Stimulated activated CD8-positive, alpha-beta memory T cell treated with anti-CD3 and anti-CD28 coated beads, Interleukin-7, amount 100 ng/mL, for 24 hours (primary cell): ENCODE measurements around the gene QPCT.
"Not testable (repeated sequence)": the region's sequence is repeated elsewhere in the genome, so short reads cannot be mapped to it uniquely, and the experiment has no call there.

Experiments
- DNase-seq: peaks from one replicate; pipeline ENCODE4 v3.0.0-alpha.2; 2020; ENCODE audit warnings: low read depth

The QPCT gene

DNA sequence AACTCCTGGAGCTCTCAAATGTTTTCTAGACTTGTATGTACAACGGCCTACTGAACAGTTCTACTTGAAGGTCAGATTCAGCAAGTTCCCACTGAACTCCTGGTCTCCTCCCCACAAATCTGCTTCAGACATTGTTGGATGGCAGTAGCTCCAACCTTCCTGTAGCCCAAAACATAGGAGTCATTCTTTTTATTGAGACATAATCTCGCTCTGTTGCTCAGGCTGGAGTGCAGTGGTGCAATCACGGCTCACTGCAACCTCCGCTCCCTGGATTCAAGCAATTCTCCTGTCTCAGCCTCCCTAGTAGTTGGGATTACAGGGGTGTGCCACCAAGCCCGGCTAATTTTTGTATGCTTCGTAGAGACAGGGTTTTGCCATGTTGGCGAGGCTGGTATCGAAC, 47.3 kb downstream of the QPCT start:
- DNase-seq = no peak

DNA sequence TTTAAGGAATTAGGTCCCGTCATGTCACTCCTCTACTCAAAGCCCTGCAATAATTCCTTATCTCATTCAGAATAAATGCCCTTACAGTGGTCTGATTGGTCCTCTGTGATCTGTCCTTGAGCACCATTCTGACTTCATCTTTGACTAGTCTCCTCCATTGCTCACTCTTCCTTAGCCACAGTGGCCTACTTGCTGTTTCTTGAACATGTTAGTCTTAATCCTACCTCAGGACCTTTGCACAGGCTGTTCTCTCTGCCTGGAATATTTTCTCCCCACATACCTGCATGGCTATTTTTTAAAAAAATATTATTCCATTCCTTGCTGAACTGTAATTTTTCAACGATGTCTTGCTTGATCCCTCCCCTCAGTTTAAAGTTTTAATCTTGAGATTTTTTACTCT, 48.0 kb downstream of the QPCT start:
- DNase-seq = no peak

DNA sequence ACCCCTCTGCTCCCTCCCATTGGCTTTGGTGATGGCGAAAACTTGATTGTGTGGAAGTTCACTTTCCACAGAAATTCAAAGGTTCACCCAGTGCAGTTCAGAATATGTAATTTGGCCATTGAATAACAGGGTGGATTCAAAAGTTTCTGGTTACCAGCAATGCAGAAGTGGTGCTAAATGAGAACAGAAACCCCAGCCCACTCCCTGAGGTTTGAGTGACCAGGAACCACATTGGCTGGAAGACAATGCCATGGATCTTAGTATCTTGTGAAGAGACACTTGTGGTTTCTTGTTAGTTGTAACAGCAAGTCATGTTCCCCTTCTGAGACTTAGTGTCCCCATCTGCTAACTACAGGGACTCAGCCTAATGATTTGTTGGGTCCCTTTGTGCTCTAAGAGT, 49.8 kb downstream of the QPCT start:
- DNase-seq = no peak

DNA sequence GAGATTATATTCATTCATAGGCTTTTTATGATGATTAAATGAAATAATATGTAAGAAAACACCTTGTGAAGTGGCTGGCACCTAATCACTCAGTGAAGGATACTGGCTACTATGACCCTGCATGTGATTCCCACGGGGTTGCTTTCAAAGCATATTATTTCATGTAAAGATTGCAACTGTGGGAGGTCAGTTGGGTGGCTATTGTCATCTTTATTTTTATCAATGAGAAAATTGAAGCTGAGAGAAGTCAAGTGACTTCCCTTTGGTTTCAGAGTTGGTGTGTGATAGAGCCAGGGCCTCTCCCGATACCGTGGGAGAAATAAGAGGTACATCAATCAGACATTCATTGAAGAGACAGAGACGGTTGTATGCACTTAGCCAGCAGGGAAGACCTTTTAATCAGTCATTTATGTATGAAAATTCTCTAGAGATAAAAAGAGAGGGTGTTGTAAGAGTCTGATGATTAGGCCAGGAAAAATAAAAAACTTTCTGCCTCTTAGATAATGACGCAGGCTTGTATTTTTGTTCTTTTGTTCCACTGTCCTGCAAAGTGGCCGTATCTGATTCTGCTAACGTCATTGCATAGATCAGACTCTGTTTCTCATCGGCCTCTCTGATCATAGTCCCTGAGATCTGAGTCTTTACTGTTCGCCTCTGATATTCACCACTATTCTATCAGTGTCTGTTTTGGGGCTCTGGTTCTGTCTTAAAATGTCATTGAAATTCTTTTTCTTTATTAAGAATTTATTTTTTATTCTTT, 50.5 kb downstream of the QPCT start:
- no peak for DNase-seq

DNA sequence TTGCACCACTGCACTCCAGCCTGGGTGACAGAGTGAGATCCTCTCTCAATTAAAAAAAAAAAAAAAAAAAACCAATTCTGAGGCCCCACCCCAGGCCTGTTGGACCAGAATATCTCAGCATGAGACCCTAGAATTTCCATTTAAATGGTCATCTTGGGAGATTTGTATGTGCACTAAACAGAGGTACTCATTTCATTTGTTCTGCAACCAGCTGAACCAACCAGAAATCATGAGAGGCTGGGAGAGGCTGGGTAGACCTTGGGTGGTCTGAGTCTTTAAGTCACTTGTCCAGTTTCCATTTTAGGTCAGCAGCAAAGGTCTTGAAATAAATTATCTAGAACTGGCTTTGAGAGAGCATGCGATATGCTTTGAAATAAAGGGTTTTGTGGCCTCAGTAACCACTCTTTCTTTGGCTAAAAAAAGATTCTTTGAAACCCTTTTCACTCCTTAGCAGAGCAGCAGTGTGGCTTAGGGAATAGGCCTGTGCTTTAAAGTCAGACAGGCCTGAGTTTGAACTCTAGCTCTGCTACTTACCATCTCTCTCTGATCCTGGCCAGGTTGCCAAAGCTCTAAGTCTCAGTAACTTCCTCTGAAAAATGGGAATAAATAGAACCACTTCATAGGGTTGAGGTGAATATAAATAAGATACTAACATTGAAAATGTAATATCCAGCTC, 52.6 kb downstream of the QPCT start:
- no peak for DNase-seq

DNA sequence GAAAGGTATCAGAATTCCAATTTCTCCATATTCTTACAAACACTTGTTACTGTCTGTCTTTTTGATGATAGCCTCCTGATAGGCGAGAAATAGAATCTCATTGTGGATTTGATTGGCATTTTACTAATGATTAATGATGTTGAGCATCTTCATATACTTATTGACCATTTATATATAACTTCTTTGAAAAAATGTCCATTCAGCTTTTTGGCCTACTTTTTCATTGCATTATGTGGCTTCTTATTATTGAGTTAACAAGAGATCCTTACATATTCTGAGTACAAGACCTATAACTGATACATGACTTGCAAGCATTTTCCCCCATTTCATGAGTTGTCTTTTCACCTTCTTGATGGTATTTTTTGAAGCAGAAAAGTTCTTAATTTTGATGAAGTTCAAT, 54.6 kb downstream of the QPCT start:
- no peak for DNase-seq

DNA sequence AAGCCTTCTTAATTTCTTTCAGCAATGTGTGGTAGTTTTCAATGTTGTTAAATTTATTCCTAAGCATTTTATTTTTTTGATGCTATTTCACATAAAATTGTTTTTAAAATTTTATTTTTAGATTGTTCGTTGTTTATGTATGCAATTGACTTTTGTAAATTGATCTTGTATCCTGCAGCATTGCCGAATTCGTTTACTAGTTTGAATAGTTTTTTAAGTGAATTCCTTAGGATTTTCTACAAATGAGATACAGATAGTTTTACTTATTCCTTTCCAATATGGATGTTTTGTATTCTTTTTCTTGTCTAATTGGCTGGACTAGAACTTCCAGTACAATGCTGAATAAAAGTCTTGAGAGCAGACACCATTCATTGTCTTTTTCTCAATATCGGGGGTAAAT, 55.6 kb downstream of the QPCT start:
- DNase-seq = no peak

DNA sequence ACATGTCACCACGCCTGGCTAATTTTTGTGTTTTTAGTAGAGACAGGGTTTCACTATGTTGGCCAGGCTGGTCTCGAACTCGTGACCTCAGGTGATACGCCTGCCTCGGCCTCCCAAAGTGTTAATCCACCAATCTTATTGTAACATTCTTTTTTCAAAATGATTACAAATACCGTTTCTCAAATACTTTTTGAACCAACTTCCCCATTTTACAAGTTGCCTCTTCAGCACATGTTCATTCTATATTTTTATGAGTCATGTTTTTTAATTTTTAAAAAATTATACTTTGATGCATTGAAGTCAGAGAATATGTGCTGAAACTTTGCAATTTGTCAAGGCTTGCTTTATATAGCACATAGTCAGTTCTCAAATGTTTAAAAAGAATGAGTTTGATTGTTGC, 58.2 kb downstream of the QPCT start:
- no peak for DNase-seq

DNA sequence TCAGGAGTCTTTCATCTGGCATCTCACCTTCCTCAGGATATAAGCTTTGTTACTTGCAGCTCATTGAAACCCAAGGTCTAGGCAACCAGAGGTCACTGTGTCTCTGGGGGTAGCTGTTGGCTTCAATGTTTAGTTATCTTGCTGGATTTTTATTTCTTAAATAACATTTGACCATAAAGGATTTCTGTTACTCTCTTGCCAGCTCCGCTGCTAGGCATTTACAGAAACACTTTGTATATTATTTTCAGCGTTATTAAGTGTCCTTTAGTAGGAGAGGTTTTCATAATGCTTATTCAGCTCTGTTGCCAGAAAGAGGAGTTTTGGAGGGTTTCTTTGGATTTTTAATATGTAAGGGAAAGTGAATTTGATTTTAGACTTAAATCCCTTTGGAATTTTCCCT, 61.4 kb downstream of the QPCT start:
- no peak for DNase-seq

DNA sequence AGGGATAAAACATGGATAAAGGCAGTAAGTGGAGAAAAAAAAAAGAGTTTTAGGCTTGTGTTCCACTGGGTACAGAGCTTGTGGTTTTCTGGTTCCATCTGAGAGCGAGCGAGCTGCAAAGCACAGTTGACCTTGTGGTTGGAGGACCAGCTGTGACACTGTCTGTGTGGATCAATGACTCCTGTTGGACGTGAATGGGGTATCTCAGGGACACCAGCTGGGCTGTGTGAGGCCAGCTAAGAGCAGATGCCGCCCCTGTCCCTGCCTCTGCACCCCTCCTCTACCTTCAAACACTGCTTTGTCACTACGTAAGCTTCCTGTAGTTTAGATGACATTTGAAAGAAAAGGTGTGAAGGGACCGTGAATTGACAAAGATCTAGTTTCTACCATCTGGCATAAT, 67.8 kb downstream of the QPCT start:
- no peak for DNase-seq

DNA sequence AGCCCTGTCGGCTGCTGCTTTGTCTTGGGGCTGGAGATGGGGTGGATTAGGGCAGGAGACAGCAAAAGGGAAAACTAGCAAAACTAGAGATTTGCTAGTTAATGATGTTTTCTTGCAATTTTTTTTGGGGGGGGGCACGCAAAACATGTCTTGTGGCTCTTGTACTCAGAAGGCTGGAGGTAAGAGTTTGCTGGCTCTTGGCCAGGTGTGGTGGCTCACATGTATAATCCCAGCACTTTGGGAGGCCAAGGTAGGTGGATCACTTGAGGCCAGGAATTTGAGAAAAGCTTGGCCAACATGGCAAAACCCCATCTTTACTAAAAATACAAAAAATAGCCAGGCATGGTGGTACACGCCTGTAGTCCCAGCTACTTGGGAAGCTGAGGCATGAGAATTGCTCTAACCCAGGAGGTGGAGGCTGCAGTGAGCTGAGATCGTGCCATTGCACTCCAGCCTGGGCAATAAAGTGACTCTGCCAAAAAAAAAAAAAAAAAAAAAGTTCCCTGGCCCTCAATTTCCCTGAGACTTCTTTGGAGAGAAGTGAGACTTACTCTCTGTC, 69.6 kb downstream of the QPCT start:
- DNase-seq = not testable (repeated sequence)

DNA sequence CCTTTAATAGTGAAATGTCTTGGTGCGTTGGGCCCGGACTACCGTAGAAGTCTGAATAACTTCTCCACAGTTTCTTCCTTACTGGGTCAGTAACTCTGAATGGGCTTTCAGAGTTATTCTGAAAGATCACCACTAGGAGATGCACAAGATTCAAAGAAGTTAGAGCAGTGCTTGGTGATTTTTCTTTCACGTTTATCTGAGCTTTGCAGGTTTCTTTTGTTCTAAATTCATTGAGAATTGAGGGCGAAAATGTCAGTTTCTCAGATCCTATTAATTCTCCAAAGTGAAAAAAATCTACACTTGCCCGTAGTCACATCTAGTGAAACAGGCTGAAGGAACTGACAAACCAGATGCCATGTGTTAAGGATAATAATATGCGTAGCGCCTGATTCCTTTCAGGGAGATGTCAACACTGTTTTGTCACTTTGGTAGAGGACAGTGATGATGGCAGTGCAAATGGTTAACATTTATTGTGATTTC, 70.1 kb downstream of the QPCT start:
- DNase-seq = no peak

DNA sequence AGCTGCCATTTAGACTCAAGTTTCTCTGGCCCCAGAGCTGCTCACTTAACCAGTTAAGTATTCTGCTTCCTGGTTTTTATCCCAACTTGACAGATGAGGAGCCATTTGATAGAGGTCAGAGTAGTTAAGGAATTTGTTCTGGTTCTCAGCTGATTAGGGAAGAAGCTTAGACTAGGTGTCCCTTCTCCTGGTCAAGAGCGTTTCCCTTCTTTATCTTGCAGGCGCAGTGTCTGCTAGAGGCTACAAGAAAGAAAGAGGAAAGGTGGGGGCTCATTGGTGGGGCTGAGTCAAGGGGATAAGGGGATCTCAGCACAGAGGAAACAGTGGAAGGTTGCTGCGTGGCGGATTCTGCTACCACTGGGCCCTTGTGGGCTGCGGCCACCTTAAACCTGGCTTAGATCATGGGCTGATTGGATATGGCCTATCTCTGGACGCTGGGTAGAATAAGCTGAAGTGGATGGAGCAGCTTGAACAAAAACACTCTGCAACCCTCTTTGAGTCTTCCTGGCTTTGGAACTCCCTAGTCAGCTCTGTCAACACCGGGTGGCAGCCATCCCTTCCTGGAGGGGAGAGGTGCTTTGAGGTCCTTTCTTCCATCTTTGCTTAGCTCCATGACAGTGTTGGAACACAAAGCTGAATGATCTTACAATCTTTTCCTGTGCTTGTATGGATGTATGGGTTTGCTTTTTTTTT, 70.8 kb downstream of the QPCT start:
- DNase-seq = no peak

DNA sequence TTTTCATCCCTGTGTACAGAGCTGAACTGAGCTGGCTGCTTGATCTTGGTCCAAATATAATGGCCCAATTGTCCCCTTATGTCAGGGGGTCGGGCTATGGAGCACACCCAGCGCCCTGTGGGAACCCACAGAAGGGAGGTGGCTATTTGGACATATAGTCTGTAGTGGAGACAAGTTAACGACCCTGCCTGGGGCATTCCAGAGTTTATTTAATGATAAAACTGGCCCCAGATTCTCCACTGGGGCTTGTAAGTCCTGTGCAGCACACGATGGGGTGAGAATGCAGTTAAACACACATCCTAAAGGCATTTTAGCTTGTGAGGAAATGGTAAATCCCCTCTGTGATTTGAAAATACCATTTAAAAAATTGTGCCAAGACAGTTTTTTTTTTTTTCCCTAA, 72.9 kb downstream of the QPCT start:
- no peak for DNase-seq

DNA sequence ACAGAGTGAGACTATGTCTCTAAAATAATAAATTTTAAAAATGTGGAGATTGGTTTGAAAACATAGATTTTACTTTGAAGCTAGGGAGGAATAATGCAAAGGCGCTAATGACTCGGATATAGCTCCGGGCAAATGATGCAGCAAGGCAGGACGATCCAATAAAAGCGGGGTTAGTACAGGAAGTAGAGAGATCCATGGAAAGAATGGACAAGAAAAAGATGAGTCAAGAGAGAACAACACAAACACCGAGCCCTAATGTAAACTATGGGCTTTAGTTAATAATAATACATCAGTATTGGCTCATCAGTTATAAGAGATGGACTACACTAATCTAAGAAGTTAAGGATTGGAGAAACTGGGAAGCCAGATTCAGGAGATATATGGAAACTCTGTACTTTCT, 74.5 kb downstream of the QPCT start:
- no peak for DNase-seq

DNA sequence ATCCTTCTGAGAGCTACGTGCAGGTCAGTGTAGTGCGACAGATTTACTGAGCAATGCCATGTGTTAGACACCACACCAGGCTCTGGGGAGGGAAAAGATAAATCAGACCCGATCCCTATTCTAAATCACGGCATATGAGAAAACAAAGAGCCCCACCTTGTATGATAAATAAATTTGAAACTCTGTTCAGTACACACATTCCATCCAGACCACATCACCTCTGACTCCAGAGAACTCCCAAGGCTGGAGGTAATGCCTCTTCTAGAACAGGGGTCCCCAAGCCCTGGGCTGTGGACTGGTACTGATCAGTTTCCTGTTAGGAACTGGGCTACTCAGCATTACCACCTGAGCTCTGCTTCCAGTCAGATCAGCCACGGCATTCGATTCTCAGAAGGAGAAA, 77.3 kb downstream of the QPCT start:
- DNase-seq = no peak

DNA sequence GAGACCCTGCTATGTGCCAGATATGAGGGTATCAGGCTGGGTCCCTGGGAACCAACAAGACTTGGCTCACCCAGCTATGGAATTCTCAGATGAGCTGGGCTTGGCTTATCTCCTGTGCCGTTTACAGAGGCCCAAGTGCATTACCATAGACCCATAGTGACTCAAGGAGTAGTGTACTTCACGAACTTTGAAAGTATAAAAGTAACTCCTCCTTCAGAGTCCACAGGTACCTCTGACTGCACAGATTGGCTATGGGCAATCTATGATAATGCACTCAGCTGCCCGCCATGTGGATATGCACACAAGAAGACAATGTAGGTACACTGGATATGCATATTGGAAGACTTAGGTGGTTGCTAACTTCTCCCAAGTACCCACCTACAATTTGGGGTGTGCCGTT, 78.4 kb downstream of the QPCT start:
- DNase-seq = no peak
